Loucy (cell line): ENCODE data around the gene SHPK.
A peak's percentile ranks its signal among the peaks of the same experiment; 100 is the strongest.

Experiments used
- H2AFZ ChIP-seq: fragments of 200-600 bp; sonication (generic); 2 replicates; pipeline ENCODE4 v1.6.0; 2016; ENCODE audit warnings: antibody characterized with exemption, mild to moderate bottlenecking, low read length, moderate library complexity
- H3F3A ChIP-seq: fragments of 200-600 bp; 2 replicates; pipeline ENCODE4 v1.6.0; 2016; ENCODE audit warnings: antibody characterized with exemption, low read depth, mild to moderate bottlenecking
- H3K27me3 ChIP-seq: fragments of 200-600 bp; sonication (generic); 2 replicates; pipeline ENCODE4 v1.6.1; 2014; ENCODE audit warnings: low read length, mild to moderate bottlenecking; ENCODE audit not compliant: insufficient read depth, poor library complexity, severe bottlenecking
- H3K36me3 ChIP-seq: fragments of 200-600 bp; sonication (generic); 2 replicates; pipeline ENCODE4 v1.6.1; 2016; ENCODE audit warnings: low read length; ENCODE audit not compliant: insufficient read depth
- H3K4me1 ChIP-seq: fragments of 200-600 bp; sonication (generic); 2 replicates; pipeline ENCODE4 v1.5.1; 2014; ENCODE audit warnings: low read length, mild to moderate bottlenecking; ENCODE audit not compliant: insufficient read depth, poor library complexity, severe bottlenecking
- H3K4me2 ChIP-seq: fragments of 200-600 bp; sonication (generic); 2 replicates; pipeline ENCODE4 v1.6.0; 2014; ENCODE audit warnings: antibody characterized with exemption, low read length, low read depth, mild to moderate bottlenecking; ENCODE audit not compliant: poor library complexity, severe bottlenecking
- H3K4me3 ChIP-seq: fragments of 200-600 bp; sonication (generic); 2 replicates; pipeline ENCODE4 v1.5.1; 2014; ENCODE audit warnings: low read length, mild to moderate bottlenecking, mixed read lengths; ENCODE audit not compliant: poor library complexity, severe bottlenecking
- H3K79me2 ChIP-seq: fragments of 200-600 bp; sonication (generic); 2 replicates; pipeline ENCODE4 v1.6.1; 2014; ENCODE audit warnings: low read length; ENCODE audit not compliant: insufficient read depth
- H3K9ac ChIP-seq: fragments of 200-600 bp; sonication (generic); 2 replicates; pipeline ENCODE4 v1.6.0; 2014; ENCODE audit warnings: mild to moderate bottlenecking, low read depth, low read length, moderate library complexity; ENCODE audit not compliant: poor library complexity, severe bottlenecking
- H3K9me2 ChIP-seq: fragments of 200-600 bp; sonication (generic); replicated peaks from 2 replicates; pipeline ENCODE4 v1.6.1; 2016; ENCODE audit warnings: low read depth, low read length, mixed read lengths
- H3K9me3 ChIP-seq: fragments of 200-600 bp; sonication (generic); 2 replicates; pipeline ENCODE4 v1.6.1; 2014; ENCODE audit warnings: mild to moderate bottlenecking, antibody characterized with exemption, low read length, low read depth; ENCODE audit not compliant: insufficient read depth
- H4K20me1 ChIP-seq: fragments of 200-600 bp; sonication (generic); 2 replicates; pipeline ENCODE4 v1.6.0; 2014; ENCODE audit warnings: antibody characterized with exemption, low read length, mild to moderate bottlenecking; ENCODE audit not compliant: insufficient read depth, poor library complexity, severe bottlenecking
- CTCF ChIP-seq: fragments of 200-600 bp; sonication (generic); conservative IDR thresholded peaks from 2 replicates; pipeline ENCODE4 v1.5.1; 2014; ENCODE audit warnings: mild to moderate bottlenecking, antibody characterized with exemption, low read length
- EZH2phosphoT487 ChIP-seq: fragments of 200-600 bp; IDR thresholded peaks from 2 replicates; pipeline ENCODE4 v1.6.1; 2018; ENCODE audit warnings: antibody characterized with exemption, mild to moderate bottlenecking, moderate library complexity, borderline replicate concordance

SHPK gene

DNA sequence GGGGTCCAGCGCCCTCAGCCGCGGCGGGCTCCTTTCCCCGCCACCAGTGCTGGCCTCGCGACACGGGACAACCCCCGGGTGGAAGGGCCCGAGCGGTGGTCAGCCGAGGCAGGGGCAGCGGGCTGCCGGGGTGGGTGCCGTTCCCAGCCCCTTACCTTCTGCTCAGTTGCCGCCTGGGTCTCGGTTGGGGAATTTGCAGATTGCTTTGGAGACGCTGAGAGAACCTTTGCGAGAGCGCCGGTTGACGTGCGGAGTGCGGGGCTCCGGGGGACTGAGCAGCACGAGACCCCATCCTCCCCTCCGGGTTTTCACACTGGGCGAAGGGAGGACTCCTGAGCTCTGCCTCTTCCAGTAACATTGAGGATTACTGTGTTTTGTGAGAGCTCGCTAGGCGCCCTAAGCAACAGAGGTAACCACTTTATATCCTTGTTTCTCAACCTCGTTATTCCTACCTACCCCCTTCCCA, 891 bp upstream of the SHPK start:
- Histone ChIP-seq H3K36me3 (no peaks in the 10 kb centered on the region), H3K9me3 (no peaks in the 10 kb centered on the region), H3K9ac (peak overlapping the region; percentile 95), H3K4me1 (peaks cover 21% of the 10 kb centered on the region), H3K4me2 (peak overlapping the region; percentile 85), H4K20me1 (peaks cover 4% of the 10 kb centered on the region), H3F3A (no peaks in the 10 kb centered on the region), H3K79me2 (peaks cover 19% of the 10 kb centered on the region), H3K27me3 (no peaks in the 10 kb centered on the region), H3K9me2 (no peaks in the 10 kb centered on the region), H2AFZ (peak overlapping the region; percentile 99), H3K4me3 (peak overlapping the region; percentile 98)
- TF ChIP-seq EZH2phosphoT487 (no peak), CTCF (no peak)

GRCh38 chr17:3635474-3636153, 436 bp downstream of the SHPK start:
- Histone ChIP-seq H3K36me3 (no peaks in the 10 kb centered on the region), H4K20me1 (peaks cover 4% of the 10 kb centered on the region), H3K4me3 (peak overlapping the region; percentile 98), H3K79me2 (peaks cover 19% of the 10 kb centered on the region), H3F3A (no peaks in the 10 kb centered on the region), H3K4me2 (peak overlapping the region; percentile 100), H3K9me2 (no peaks in the 10 kb centered on the region), H2AFZ (peak overlapping the region; percentile 99), H3K27me3 (no peaks in the 10 kb centered on the region), H3K9ac (peak overlapping the region; percentile 95), H3K4me1 (peaks cover 21% of the 10 kb centered on the region), H3K9me3 (no peaks in the 10 kb centered on the region)
- TF ChIP-seq CTCF (no peak), EZH2phosphoT487 (no peak)

- TF ChIP-seq EZH2phosphoT487 (no peak), CTCF (no peak)
- Histone ChIP-seq H3K9me2 (no peaks in the 10 kb centered on the region), H4K20me1 (peaks cover 4% of the 10 kb centered on the region), H3K4me1 (peaks cover 14% of the 10 kb centered on the region), H3F3A (no peaks in the 10 kb centered on the region), H3K4me3 (no peak overlapping the region), H3K27me3 (no peaks in the 10 kb centered on the region), H3K4me2 (peak overlapping the region; percentile 1), H3K36me3 (peaks cover 4% of the 10 kb centered on the region; the same call in 1 of the 2 replicates), H2AFZ (no peak overlapping the region), H3K9ac (no peak overlapping the region), H3K79me2 (peaks cover 19% of the 10 kb centered on the region), H3K9me3 (no peaks in the 10 kb centered on the region)
Observed at GRCh38 chr17:3632287-3632686, 3.8 kb downstream of the SHPK start.
